Tibial nerve (tissue), 4 donors: ENCODE data around the gene WFDC5. TPM values are rescaled to one million over a fixed set of nuclear protein-coding genes. Genes with fewer than 3 reads are reported as not detected.
"Not testable (repeated sequence)": the region's sequence is repeated elsewhere in the genome, so short reads cannot be mapped to it uniquely, and the experiment has no call there.

ENCODE experiments used
- DNase-seq, 2 donors: peaks; one replicate each; pipeline ENCODE4 v3.0.0-alpha.2; 2019; ENCODE audit warnings: low spot score in 2 of 2
- H3K27ac ChIP-seq, 4 donors: fragments of 200-600 bp; sonication (generic) in 3 of 4; one replicate each; pipeline ENCODE4 v1.5.1; 2017 to 2019; ENCODE audit warnings: mild to moderate bottlenecking in 1 of 4
- H3K27me3 ChIP-seq, 2 donors: fragments of 200-600 bp; sonication (generic) in 1 of 2; one replicate each; pipeline versions ENCODE4 v1.5.1 to v1.6.0; 2017 to 2019
- H3K36me3 ChIP-seq, 3 donors: fragments of 200-600 bp; sonication (generic); one replicate each; pipeline ENCODE4 v1.5.1; 2018 to 2019
- H3K4me1 ChIP-seq, 4 donors: fragments of 200-600 bp; sonication (generic) in 3 of 4; one replicate each; pipeline ENCODE4 v1.5.1; 2017 to 2019
- H3K4me3 ChIP-seq, 4 donors: fragments of 200-600 bp; sonication (generic) in 3 of 4; one replicate each; pipeline ENCODE4 v1.5.1; 2017 to 2019; ENCODE audit warnings: mild to moderate bottlenecking in 1 of 4, moderate library complexity in 1 of 4
- H3K9me3 ChIP-seq, 4 donors: fragments of 200-600 bp; sonication (generic) in 3 of 4; one replicate each; pipeline ENCODE4 v1.5.1; 2017 to 2019
- EP300 ChIP-seq, 2 donors: sonication (generic); formaldehyde crosslinking; IDR thresholded peaks; one replicate each; pipeline ENCODE4 v1.6.1; 2017; ENCODE audit warnings: antibody characterized with exemption in 2 of 2, mild to moderate bottlenecking in 1 of 2
- POLR2A ChIP-seq, 2 donors: fragments of 450-650 bp; IDR thresholded peaks; one replicate each; pipeline ENCODE4 v1.6.1; 2017; ENCODE audit warnings: antibody characterized with exemption in 2 of 2, mild to moderate bottlenecking in 2 of 2, moderate library complexity in 2 of 2
- WGBS, 2 donors: methylation state at CpG; one replicate each; pipeline ENCODE4 v1.1.5; 2018; 5-methylcytosine and 5-hydroxymethylcytosine counted together
- total RNA-seq, 4 donors: library from RNA; depleted of rRNA; stranded (reverse); fragments of >200 nt; gene quantifications; one replicate each; pipeline ENCODE4 v1.1.0, GENCODE V29; 2016
- TF ChIP-seq, protein P1 (sequence below), 5 experiments: fragments of 200-600 bp in 3 of 5; fragments of 450-650 bp in 2 of 5; sonication (generic) in 3 of 5; IDR thresholded peaks; one replicate each; pipeline ENCODE4 v1.5.1; 2016 to 2019; ENCODE audit warnings: antibody characterized with exemption in 5 of 5, mild to moderate bottlenecking in 3 of 5, moderate library complexity in 2 of 5

Gene WFDC5
- total RNA-seq, 4 donors from 2014 or later: not detected

DNA sequence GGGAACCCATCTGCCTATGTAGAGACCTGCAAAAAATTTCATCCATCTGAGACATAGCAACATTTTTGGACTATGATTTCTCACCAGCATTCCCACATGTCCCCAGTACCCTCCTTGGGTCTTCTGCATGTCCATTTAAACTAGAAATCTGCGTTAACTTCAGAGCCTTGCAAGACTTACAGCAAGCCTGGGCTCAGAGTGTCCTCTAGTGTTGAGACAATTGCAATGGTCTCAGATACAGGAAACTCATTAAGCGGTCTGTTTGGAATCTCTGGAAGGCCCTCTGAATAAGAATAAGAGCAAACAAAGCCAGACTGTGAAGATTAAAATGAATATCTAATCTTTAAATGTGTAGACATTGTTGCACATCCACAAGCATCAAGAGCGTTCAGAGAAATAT lies 39.2 kb upstream of the WFDC5 start:
- 39 to 70% methylated on average over 3 of the region's 3 CpGs for WGBS, 2 donors
- no peak overlapping the region for H3K27ac ChIP-seq
- no peaks in the 10 kb centered on the region for H3K27me3 ChIP-seq
- peaks cover 0 to 8% (median 0%) of the 10 kb centered on the region in 4 donors for H3K4me1 ChIP-seq
- no peak for DNase-seq
- peaks cover 0 to 9% (median 0%) of the 10 kb centered on the region in 4 donors for H3K9me3 ChIP-seq
- H3K4me3 ChIP-seq: no peak overlapping the region
- no peaks in the 10 kb centered on the region for H3K36me3 ChIP-seq
- TF ChIP-seq, protein P1, sequence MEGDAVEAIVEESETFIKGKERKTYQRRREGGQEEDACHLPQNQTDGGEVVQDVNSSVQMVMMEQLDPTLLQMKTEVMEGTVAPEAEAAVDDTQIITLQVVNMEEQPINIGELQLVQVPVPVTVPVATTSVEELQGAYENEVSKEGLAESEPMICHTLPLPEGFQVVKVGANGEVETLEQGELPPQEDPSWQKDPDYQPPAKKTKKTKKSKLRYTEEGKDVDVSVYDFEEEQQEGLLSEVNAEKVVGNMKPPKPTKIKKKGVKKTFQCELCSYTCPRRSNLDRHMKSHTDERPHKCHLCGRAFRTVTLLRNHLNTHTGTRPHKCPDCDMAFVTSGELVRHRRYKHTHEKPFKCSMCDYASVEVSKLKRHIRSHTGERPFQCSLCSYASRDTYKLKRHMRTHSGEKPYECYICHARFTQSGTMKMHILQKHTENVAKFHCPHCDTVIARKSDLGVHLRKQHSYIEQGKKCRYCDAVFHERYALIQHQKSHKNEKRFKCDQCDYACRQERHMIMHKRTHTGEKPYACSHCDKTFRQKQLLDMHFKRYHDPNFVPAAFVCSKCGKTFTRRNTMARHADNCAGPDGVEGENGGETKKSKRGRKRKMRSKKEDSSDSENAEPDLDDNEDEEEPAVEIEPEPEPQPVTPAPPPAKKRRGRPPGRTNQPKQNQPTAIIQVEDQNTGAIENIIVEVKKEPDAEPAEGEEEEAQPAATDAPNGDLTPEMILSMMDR (IDR thresholded peaks at IDR 0.05): no peak
- TF ChIP-seq POLR2A (IDR thresholded peaks at IDR 0.05): no peak
- TF ChIP-seq EP300 (IDR thresholded peaks at IDR 0.05): no peak

- H3K4me3 ChIP-seq: no peak overlapping the region
- peaks cover 0 to 5% (median 0%) of the 10 kb centered on the region in 4 donors for H3K9me3 ChIP-seq
- H3K27ac ChIP-seq: no peak overlapping the region
- whole genome bisulfite sequencing, 2 donors: 43 to 58% methylated on average over 1 of the region's 1 CpG
- H3K27me3 ChIP-seq: no peaks in the 10 kb centered on the region
- TF ChIP-seq EP300 (IDR thresholded peaks at IDR 0.05) (no peak), POLR2A (IDR thresholded peaks at IDR 0.05) (no peak)
- TF ChIP-seq, protein P1 (IDR thresholded peaks at IDR 0.05): no peak
- no peaks in the 10 kb centered on the region for H3K36me3 ChIP-seq
- peaks cover 0 to 8% (median 0%) of the 10 kb centered on the region in 4 donors for H3K4me1 ChIP-seq
- DNase-seq: no peak
Measured at GRCh38 chr20:45153752-45154151, 38.8 kb upstream of the WFDC5 start.

- peaks cover 0 to 8% (median 0%) of the 10 kb centered on the region in 4 donors for H3K4me1 ChIP-seq
- no peaks in the 10 kb centered on the region for H3K9me3 ChIP-seq
- no peaks in the 10 kb centered on the region for H3K36me3 ChIP-seq
- DNase-seq: no peak
- no peak overlapping the region for H3K4me3 ChIP-seq
- 60 to 79% methylated on average over 3 of the region's 3 CpGs for WGBS, 2 donors
- no peak for TF ChIP-seq EP300 (IDR thresholded peaks at IDR 0.05)
- no peak overlapping the region for H3K27ac ChIP-seq
- no peaks in the 10 kb centered on the region for H3K27me3 ChIP-seq
Measured at GRCh38 chr20:45153147-45153546, 38.2 kb upstream of the WFDC5 start.

DNA sequence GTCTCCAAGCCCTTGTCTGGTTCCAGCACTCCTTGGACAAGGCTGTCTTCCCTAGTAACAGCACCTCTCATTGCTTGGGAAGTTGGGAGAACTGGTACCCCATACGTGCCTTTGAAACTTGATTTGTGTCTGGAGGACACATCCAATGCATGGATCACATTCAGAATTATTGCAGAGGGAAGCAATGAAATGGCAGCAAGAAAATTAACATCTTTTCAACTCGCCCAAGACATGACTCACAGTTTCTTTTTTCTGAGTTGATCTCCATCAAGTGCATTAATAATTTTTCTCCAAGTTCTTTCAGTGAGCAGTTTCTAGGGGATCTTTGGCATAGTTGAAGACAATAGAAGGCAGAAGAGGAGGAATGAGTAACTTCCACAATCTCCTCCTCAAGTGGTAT lies 37.4 kb upstream of the WFDC5 start:
- no peak for DNase-seq
- H3K4me3 ChIP-seq: no peak overlapping the region
- no peaks in the 10 kb centered on the region for H3K27me3 ChIP-seq
- no peak for TF ChIP-seq EP300 (IDR thresholded peaks at IDR 0.05)
- TF ChIP-seq, protein P1 (IDR thresholded peaks at IDR 0.05): no peak
- TF ChIP-seq POLR2A (IDR thresholded peaks at IDR 0.05): no peak
- H3K36me3 ChIP-seq: no peaks in the 10 kb centered on the region
- 57 to 76% methylated on average over 2 of the region's 2 CpGs for WGBS, 2 donors
- H3K27ac ChIP-seq: no peak overlapping the region
- H3K9me3 ChIP-seq: no peaks in the 10 kb centered on the region
- peaks cover 0 to 4% (median 0%) of the 10 kb centered on the region in 4 donors for H3K4me1 ChIP-seq

DNA sequence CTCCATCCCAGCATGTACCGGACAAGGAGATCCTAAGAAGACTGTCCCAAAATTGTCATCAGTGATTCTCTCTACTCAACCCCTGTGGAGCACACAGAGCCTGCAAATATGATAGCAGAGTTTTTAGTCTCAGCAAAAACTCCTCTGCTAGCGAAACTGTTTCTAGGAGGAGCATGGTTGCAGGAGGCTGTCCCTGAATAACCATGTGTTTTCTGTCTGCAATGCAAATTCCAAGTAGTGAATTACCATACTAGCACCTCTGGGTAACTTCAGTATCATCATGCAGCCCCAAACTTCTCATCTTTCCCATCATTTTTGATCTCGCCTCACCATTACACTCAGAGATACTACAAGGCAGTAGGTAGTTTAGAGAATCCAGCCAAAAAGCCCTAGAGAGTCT lies 34.1 kb upstream of the WFDC5 start:
- DNase-seq: no peak
- Histone ChIP-seq H3K36me3 (no peaks in the 10 kb centered on the region), H3K4me3 (no peak overlapping the region), H3K27ac (no peak overlapping the region), H3K9me3 (no peaks in the 10 kb centered on the region), H3K27me3 (peaks cover 0 to 8% of the 10 kb centered on the region in 2 donors), H3K4me1 (no peaks in the 10 kb centered on the region)
- 91 to 93% methylated on average over 3 of the region's 3 CpGs for WGBS, 2 donors
- TF ChIP-seq POLR2A (IDR thresholded peaks at IDR 0.05) (no peak), EP300 (IDR thresholded peaks at IDR 0.05) (no peak)
- TF ChIP-seq, protein P1 (IDR thresholded peaks at IDR 0.05): no peak

GRCh38 chr20:45140836-45141235 lies 25.9 kb upstream of the WFDC5 start:
- H3K4me3 ChIP-seq: no peak overlapping the region
- WGBS, 2 donors: 77 to 81% methylated on average over 4 of the region's 4 CpGs
- no peak for TF ChIP-seq POLR2A (IDR thresholded peaks at IDR 0.05)
- TF ChIP-seq, protein P1 (IDR thresholded peaks at IDR 0.05): no peak
- TF ChIP-seq EP300 (IDR thresholded peaks at IDR 0.05): no peak
- no peak for DNase-seq
- no peaks in the 10 kb centered on the region for H3K9me3 ChIP-seq
- H3K27me3 ChIP-seq: no peaks in the 10 kb centered on the region
- no peak overlapping the region for H3K27ac ChIP-seq
- H3K36me3 ChIP-seq: no peaks in the 10 kb centered on the region
- no peaks in the 10 kb centered on the region for H3K4me1 ChIP-seq

- H3K9me3 ChIP-seq, H3K27me3 ChIP-seq, H3K27ac ChIP-seq, H3K36me3 ChIP-seq, H3K4me3 ChIP-seq, H3K4me1 ChIP-seq, DNase-seq: not testable (repeated sequence)
- WGBS, 2 donors: 86 to 95% methylated on average over 5 of the region's 5 CpGs
Measured at GRCh38 chr20:45139733-45140375, 24.9 kb upstream of the WFDC5 start.
